Gastrocnemius medialis (tissue), 4 donors: ENCODE data around the gene EGFL7.

Source experiments
- POLR2A ChIP-seq, 2 donors: fragments of 450-650 bp; IDR thresholded peaks; one replicate each; pipeline ENCODE4 v1.6.1; 2017; ENCODE audit warnings: antibody characterized with exemption in 2 of 2, mild to moderate bottlenecking in 2 of 2, moderate library complexity in 2 of 2
- TF ChIP-seq, protein P1 (sequence below), 5 experiments: fragments of 450-650 bp in 3 of 5; fragments of 200-600 bp in 2 of 5; sonication (generic) in 2 of 5; IDR thresholded peaks in 4 of 5; conservative IDR thresholded peaks in 1 of 5; 1 replicate in 4 of 5; 2 replicates in 1 of 5; pipeline ENCODE4 v1.5.1; 2016 to 2019; ENCODE audit warnings: antibody characterized with exemption in 5 of 5, mild to moderate bottlenecking in 3 of 5, moderate library complexity in 3 of 5

DNA sequence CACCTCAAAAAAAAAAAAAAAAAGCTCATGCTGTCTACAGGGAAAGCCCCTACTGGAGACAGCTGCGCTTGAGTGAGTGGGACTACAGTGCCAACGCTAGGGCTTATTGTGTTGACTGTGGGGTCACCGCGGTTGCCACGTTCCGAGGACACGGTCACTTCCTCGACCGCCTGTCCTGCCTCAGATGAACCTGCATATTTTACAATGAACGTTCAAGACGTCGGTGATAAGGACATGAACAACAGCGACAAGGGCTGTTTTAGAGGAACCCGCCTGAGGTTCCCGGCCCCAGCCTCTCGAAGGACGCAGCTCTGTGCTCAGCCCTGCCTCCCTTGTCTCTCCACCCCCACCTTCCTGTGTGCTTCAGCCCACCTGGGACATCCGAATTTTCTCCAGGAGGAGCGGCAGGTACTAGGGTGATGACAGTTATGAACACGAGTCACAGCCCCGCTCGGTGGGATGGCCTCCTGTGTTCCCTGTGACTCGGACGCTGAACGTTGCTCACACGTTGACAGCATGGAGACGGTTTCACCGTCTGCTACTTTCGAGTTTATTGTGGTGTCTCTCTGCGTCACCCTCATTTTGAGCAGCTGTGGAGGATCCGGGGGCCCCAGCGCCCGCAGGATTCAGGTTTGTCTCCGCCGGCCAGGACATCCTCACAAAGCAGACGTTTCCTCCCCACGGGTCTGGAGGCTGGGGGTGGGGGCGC, 38.4 kb downstream of the EGFL7 start:
- TF ChIP-seq, protein P1, sequence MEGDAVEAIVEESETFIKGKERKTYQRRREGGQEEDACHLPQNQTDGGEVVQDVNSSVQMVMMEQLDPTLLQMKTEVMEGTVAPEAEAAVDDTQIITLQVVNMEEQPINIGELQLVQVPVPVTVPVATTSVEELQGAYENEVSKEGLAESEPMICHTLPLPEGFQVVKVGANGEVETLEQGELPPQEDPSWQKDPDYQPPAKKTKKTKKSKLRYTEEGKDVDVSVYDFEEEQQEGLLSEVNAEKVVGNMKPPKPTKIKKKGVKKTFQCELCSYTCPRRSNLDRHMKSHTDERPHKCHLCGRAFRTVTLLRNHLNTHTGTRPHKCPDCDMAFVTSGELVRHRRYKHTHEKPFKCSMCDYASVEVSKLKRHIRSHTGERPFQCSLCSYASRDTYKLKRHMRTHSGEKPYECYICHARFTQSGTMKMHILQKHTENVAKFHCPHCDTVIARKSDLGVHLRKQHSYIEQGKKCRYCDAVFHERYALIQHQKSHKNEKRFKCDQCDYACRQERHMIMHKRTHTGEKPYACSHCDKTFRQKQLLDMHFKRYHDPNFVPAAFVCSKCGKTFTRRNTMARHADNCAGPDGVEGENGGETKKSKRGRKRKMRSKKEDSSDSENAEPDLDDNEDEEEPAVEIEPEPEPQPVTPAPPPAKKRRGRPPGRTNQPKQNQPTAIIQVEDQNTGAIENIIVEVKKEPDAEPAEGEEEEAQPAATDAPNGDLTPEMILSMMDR (IDR thresholded peaks at IDR 0.05 in 4 of 5, conservative IDR thresholded peaks at IDR 0.05 in 1 of 5), result no peak
- no peak for TF ChIP-seq POLR2A (IDR thresholded peaks at IDR 0.05)
